ENCODE results near the gene P4HB.

P4HB gene

DNA sequence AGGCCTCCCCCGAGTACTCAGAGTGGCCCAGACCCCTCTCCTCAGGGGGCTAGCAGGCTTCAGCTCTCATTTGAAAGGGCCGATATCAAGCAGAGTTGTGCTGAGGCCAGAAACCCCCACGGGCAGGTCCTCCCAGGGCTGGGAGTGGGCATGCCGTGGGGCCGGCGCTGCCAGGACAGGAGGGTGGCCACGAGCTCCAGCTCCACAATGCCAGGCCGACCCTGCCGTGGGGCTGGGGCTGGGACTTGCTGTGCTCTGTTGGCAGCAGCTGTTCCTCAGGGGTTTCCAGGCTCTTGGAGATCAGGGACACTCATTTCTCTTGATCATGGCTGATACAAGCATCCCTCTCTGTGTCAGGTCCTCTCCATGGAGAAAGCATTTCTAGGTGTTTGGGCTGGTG lies 38.5 kb upstream of the P4HB start:
- DNase-seq (ENCODE audit: extremely low spot score, insufficient read length, low read depth): no peak
- no peak for FAIRE-seq

- no peak for FAIRE-seq
- DNase-seq (ENCODE audit: extremely low spot score, insufficient read length, low read depth): no peak
These were observed 37.9 kb upstream of the P4HB start for GRCh38 chr17:81898029-81898866.

GRCh38 chr17:81895400-81895799 lies 35.1 kb upstream of the P4HB start:
- no peak for FAIRE-seq
- DNase-seq (ENCODE audit: extremely low spot score, insufficient read length, low read depth): no peak

DNA sequence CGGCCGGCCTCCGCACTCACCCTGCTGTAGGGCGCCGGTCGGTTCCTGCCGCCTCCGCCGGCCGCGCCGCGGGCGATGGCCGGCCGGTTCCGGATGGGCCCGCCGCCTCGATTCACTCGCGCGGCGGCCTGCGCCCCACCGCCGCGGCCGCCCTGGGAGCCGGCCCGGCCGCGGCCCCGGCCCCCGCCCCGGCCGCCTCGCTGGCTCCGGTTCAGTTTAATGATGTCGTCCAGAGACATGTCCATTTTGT lies 30.9 kb upstream of the P4HB start:
- FAIRE-seq (no peak), DNase-seq (ENCODE audit: extremely low spot score, insufficient read length, low read depth) (no peak)

- DNase-seq (ENCODE audit: extremely low spot score, insufficient read length, low read depth): no peak
- no peak for FAIRE-seq
These were observed 30.3 kb upstream of the P4HB start for GRCh38 chr17:81890447-81891302.

GRCh38 chr17:81889602-81890001 lies 29.3 kb upstream of the P4HB start:
- no peak for DNase-seq (ENCODE audit: extremely low spot score, insufficient read length, low read depth)

GRCh38 chr17:81888988-81889595 lies 28.8 kb upstream of the P4HB start:
- DNase-seq (ENCODE audit: extremely low spot score, insufficient read length, low read depth): no peak
- no peak for FAIRE-seq

More at GRCh38 chr17:81889602-81890001, 29.3 kb upstream of the P4HB start:
- no peak for FAIRE-seq

GRCh38 chr17:81888105-81888987 lies 28.0 kb upstream of the P4HB start:
- DNase-seq (ENCODE audit: extremely low spot score, insufficient read length, low read depth) (no peak), FAIRE-seq (no peak)

DNA sequence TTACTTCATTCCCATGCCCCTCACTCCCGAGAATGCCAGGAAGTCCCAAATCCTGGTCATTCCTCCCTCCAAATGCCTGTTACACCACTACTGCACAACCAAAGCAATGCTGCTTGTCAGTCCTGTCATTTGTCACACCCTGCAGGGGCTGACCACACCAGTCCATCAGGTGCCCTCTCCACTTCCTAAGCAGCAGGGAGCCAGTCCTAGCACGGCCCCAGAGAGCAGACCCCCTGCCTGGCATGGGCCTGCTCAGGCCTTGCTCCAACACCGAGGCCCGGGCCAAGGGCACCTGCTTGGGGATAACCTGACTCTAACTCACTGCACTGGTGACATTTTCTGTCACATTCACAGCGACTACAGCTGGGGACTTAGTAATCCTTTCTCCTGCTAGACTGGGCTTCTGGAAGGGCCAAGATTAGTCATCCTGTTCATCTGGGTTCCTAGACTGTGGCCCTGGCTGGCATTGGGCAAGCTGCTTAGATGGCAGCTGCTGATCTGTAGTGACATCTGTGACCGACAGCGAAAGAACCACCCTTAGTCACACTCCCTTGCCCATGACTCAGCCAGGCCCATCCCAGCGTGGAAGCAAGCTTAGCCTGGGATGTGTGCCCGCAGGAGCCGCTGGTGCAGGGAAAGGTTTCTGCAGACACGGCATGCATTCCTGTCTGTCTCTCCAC lies 25.7 kb upstream of the P4HB start:
- DNase-seq (ENCODE audit: extremely low spot score, insufficient read length, low read depth) (no peak), FAIRE-seq (no peak)

GRCh38 chr17:81885454-81885853 lies 25.1 kb upstream of the P4HB start:
- FAIRE-seq (no peak), DNase-seq (ENCODE audit: extremely low spot score, insufficient read length, low read depth) (no peak)

DNA sequence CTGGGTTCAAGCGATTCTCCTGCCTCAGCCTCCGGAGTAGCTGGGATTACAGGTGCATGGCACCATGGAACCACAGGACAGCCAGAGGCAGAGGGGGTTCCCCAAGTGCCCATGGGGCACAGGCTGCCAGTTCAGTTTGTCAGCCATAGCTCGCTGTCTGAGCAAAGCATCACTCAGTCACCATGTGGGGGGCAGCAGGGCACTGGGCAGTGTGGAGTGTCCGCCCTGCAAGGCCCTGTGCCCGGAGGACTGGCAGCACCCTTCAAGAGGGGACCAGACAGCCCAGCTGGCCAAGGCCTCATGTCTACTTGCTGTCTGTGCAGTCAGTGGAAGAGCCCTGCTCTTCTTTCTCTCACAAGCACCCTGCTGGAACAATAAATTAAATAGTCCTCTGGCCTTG lies 24.6 kb upstream of the P4HB start:
- DNase-seq (ENCODE audit: extremely low spot score, insufficient read length, low read depth) (no peak), FAIRE-seq (no peak)

GRCh38 chr17:81884520-81884919 lies 24.2 kb upstream of the P4HB start:
- FAIRE-seq (no peak), DNase-seq (ENCODE audit: extremely low spot score, insufficient read length, low read depth) (no peak)

DNA sequence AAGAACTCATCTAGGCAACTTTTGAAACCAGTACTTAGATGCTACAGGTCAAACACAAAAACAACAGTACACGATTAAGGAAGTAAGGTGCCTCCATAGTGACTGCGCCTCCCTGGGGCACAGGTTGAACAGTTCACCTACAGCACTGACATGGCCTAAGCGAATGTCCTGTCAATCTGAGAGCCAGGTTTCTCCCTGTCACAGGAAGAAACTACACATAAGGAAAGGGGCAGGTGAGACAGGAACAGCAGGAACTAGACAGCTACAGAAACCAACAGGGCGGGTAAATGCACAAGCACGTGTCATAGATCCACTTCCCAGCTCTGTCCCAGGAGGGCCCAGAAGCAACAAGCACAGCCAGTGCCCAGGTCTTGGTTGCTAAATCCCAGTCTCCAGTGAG lies 18.8 kb upstream of the P4HB start:
- no peak for DNase-seq (ENCODE audit: extremely low spot score, insufficient read length, low read depth)
- no peak for FAIRE-seq

GRCh38 chr17:81878294-81878693 lies 18.0 kb upstream of the P4HB start:
- DNase-seq (ENCODE audit: extremely low spot score, insufficient read length, low read depth): no peak
- no peak for FAIRE-seq

- FAIRE-seq (no peak), DNase-seq (ENCODE audit: extremely low spot score, insufficient read length, low read depth) (no peak)
These were observed 17.2 kb upstream of the P4HB start for GRCh38 chr17:81877569-81877968.

- peak; percentile 97 for DNase-seq (ENCODE audit: extremely low spot score, insufficient read length, low read depth)
- FAIRE-seq: peak; percentile 58
These were observed 11.3 kb upstream of the P4HB start for GRCh38 chr17:81871387-81872230.

DNA sequence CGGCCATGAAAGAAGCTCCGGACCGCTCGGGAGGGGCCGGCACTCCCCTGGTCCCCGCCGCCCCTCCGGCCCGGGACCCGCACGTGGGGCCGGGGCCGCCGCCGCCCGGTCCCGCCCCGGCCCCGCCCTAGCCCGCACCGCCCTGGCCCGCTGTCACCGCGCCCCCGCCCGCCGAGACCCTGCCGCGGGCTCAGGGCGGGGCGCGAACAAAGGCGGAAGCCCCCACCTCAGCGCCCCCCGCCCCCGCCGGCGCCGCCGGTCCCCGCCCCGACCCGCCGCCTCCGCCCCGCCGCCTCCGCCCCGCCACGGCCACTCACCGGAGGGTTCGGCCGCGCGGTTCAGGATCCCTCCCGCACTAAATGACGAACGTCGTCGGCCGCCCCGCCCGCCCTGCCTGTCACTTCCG lies 10.6 kb upstream of the P4HB start, which contains the start of gene ARHGDIA:
Gene ARHGDIA, minus strand, starts transcription at position 357 of the 406 bp plus-strand sequence. CDS start 1,407 bp downstream, outside the sequence.
- DNase-seq (ENCODE audit: extremely low spot score, insufficient read length, low read depth): no peak
- no peak for FAIRE-seq

DNA sequence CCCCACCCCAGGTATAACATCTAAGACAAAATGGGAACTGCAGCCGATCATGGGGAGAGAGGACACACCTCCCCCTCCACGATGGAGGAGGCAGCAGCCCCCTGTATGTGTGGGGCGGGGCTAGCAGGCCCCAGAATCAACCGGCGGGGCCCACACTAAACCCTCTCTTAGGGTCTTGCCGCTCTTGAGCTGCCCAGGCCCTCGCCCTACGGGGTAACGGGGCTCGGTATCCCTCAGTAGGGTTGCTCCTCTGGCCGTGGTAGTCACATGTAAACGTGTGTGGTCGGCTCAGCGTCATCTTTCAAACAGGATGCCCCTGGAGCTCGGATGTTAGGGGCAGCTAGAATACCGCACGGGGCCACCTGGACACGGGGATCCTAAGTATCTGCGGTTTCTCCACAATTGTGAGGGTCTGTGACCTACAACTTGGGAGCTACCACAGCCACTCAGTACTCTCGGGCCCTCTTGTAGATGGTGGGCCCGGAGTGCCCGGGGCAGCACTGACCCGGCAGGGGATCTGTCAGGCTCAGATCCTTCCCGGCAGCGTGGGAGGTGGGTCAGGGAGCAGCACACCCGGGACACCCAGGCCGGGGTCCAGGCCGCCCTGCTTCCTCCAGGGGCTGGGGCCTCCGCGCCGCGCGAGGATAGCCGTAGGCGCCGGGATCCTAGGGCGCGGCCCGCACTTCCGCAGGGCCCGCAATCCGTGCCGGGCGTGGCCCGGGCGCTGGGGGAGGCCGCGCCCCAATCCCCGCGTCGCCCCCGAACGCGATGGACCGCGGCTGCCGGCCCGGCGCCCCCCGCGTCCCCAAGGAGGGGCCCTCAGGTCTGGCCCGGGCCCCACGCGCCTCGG lies 10.0 kb upstream of the P4HB start:
- FAIRE-seq (no peak), DNase-seq (ENCODE audit: extremely low spot score, insufficient read length, low read depth) (no peak)
